Measurements from ENCODE around the gene FBXL16.

GRCh38 chr16:722835-723633 is 17.4 kb upstream of the FBXL16 start:
- no peak for TF ChIP-seq POLR2A (IDR thresholded peaks at IDR 0.05; ENCODE audit: low read depth, low read length)
- no peak; the same call in 1 of the 2 replicates for TF ChIP-seq POLR2AphosphoS5 (IDR thresholded peaks at IDR 0.05; ENCODE audit: low read depth, low read length)
- no peak for TF ChIP-seq TAF1 (IDR thresholded peaks at IDR 0.05; ENCODE audit: borderline replicate concordance, low read depth, low read length)
